CD8-positive, alpha-beta memory T cell (primary cell): ENCODE measurements around the gene FLOT1. TPM values are rescaled to one million over a fixed set of nuclear protein-coding genes. Genes with fewer than 3 reads are reported as not detected.

Experiments used
- CTCF ChIA-PET: fragments of 350-600 bp; sonication (Branson Sonifier 250); formaldehyde crosslinking; loops from one replicate; lab custom pipeline; 2021; ENCODE audit warnings: antibody characterized with exemption; lab: Charles Lee
- POLR2A ChIA-PET: fragments of 350-600 bp; sonication (Branson Sonifier 250); formaldehyde crosslinking; loops from one replicate; lab custom pipeline; 2021; ENCODE audit warnings: antibody characterized with exemption; lab: Charles Lee
- DNase-seq, 5 donors: peaks; one replicate each; pipeline versions ENCODE4 v3.0.0 to v3.0.0-alpha.2; 2020 to 2022; ENCODE audit warnings: mixed read lengths in 1 of 5
- H3K27ac ChIP-seq: one replicate; pipeline ENCODE4 v1.7.0; 2013; ENCODE audit warnings: low read depth, mild to moderate bottlenecking, low read length, moderate library complexity
- H3K27me3 ChIP-seq: 2 replicates; pipeline ENCODE4 v1.7.0; 2013; ENCODE audit warnings: low read length, mild to moderate bottlenecking; ENCODE audit not compliant: insufficient read depth, poor library complexity, severe bottlenecking
- H3K36me3 ChIP-seq: 2 replicates; pipeline ENCODE4 v1.7.0; 2013; ENCODE audit warnings: mild to moderate bottlenecking, low read length, moderate library complexity; ENCODE audit not compliant: insufficient read depth
- H3K4me1 ChIP-seq: 2 replicates; pipeline ENCODE4 v1.7.0; 2013; ENCODE audit warnings: mild to moderate bottlenecking, low read length, moderate library complexity; ENCODE audit not compliant: insufficient read depth
- H3K4me3 ChIP-seq: 2 replicates; pipeline ENCODE4 v1.7.0; 2013; ENCODE audit warnings: mild to moderate bottlenecking, low read length
- H3K9me3 ChIP-seq: 2 replicates; pipeline ENCODE4 v1.7.0; 2013; ENCODE audit warnings: mild to moderate bottlenecking, low read length
- H3K27ac Mint-ChIP-seq, 8 donors: one replicate each; pipeline ENCODE4 v1.8.0; 2020 to 2021; ENCODE audit warnings: mixed read lengths in 8 of 8, mild to moderate bottlenecking in 6 of 8, inconsistent platforms in 3 of 8, moderate library complexity in 3 of 8
- H3K27me3 Mint-ChIP-seq, 2 donors: one replicate each; pipeline ENCODE4 v1.8.0; 2020 to 2021; ENCODE audit warnings: mixed read lengths in 2 of 2, mild to moderate bottlenecking in 1 of 2, moderate library complexity in 1 of 2
- H3K36me3 Mint-ChIP-seq, 3 donors: one replicate each; pipeline ENCODE4 v1.8.0; 2020 to 2021; ENCODE audit warnings: mixed read lengths in 3 of 3, inconsistent platforms in 1 of 3, mild to moderate bottlenecking in 1 of 3
- H3K4me1 Mint-ChIP-seq, 3 donors: one replicate each; pipeline ENCODE4 v1.8.0; 2020 to 2021; ENCODE audit warnings: mixed read lengths in 3 of 3, inconsistent platforms in 1 of 3, mild to moderate bottlenecking in 1 of 3
- H3K4me3 Mint-ChIP-seq, 7 donors: one replicate each; pipeline ENCODE4 v1.8.0; 2020 to 2021; ENCODE audit warnings: mixed read lengths in 7 of 7, mild to moderate bottlenecking in 6 of 7, moderate library complexity in 4 of 7, inconsistent platforms in 2 of 7
- H3K9me3 Mint-ChIP-seq, 5 donors: one replicate each; pipeline ENCODE4 v1.8.0; 2020 to 2022; ENCODE audit warnings: mixed read lengths in 5 of 5, mild to moderate bottlenecking in 3 of 5, moderate library complexity in 2 of 5, inconsistent platforms in 1 of 5
- polyA plus RNA-seq: library from polyadenylated mRNA; unstranded; fragments of 300-500 nt; fragmentation: Illumina TruSeq; gene quantifications from one replicate; pipeline ENCODE4 v1.2.3, GENCODE V29; 2021
- total RNA-seq, 2 experiments: library from RNA; stranded (reverse); gene quantifications; one replicate each; pipeline ENCODE4 v1.2.3, GENCODE V29; 2021

The FLOT1 gene
- total and polyA plus RNA-seq, 3 experiments from 2014 or later = 104 to 155 (median 154) TPM

- Mint-ChIP-seq H3K27me3 (no peaks in the 10 kb centered on the region), H3K36me3 (peaks cover 3 to 39% (median 5%) of the 10 kb centered on the region in 3 donors), H3K4me3 (peak overlapping the region; percentile 95 to 100 (median 99)), H3K9me3 (no peaks in the 10 kb centered on the region), H3K27ac (peak overlapping the region; percentile 84 to 99 (median 94)), H3K4me1 (peaks cover 40 to 54% (median 40%) of the 10 kb centered on the region in 3 donors)
- ChIA-PET POLR2A (interaction anchor here (1.2 to 1.5 kb wide), 3 partner anchors 9 to 33 kb away, joined by 4 to 10 read pairs (median 5); partner anchors contain the start of gene MDC1), CTCF (interaction anchor here (1.0 to 3.1 kb wide), 6 partner anchors 9 to 43 kb away, joined by 3 to 23 read pairs (median 4); partner anchors contain the start of gene MDC1)
- Histone ChIP-seq H3K27me3 (no peaks in the 10 kb centered on the region), H3K9me3 (no peaks in the 10 kb centered on the region), H3K4me3 (peak overlapping the region; percentile 92), H3K27ac (peak overlapping the region; percentile 90), H3K36me3 (no peaks in the 10 kb centered on the region), H3K4me1 (peaks cover 37% of the 10 kb centered on the region)
- DNase-seq = no peak
Measured at GRCh38 chr6:30687659-30688431, 54.6 kb downstream of the FLOT1 start.

- ChIA-PET POLR2A (interaction anchor here (1.2 to 1.5 kb wide), 3 partner anchors 8 to 34 kb away, joined by 4 to 10 read pairs (median 5); partner anchors contain the start of gene MDC1), CTCF (interaction anchor here (1.0 to 3.1 kb wide), 6 partner anchors 8 to 44 kb away, joined by 3 to 23 read pairs (median 4); partner anchors contain the start of gene MDC1)
- Mint-ChIP-seq H3K9me3 (no peaks in the 10 kb centered on the region), H3K36me3 (peaks cover 3 to 47% (median 8%) of the 10 kb centered on the region in 3 donors), H3K27ac (peak overlapping the region; percentile 91 to 99 (median 95)), H3K4me3 (peak overlapping the region; percentile 95 to 100 (median 99)), H3K4me1 (peaks cover 41 to 59% (median 43%) of the 10 kb centered on the region in 3 donors), H3K27me3 (no peaks in the 10 kb centered on the region)
- no peaks in the 10 kb centered on the region for H3K9me3 ChIP-seq
- no peaks in the 10 kb centered on the region for H3K36me3 ChIP-seq
- peak overlapping the region; percentile 92 for H3K4me3 ChIP-seq
- DNase-seq = peak; percentile 48 to 83 (median 72)
- no peaks in the 10 kb centered on the region for H3K27me3 ChIP-seq
- peak overlapping the region; percentile 90 for H3K27ac ChIP-seq
- H3K4me1 ChIP-seq = peaks cover 38% of the 10 kb centered on the region
Measured at GRCh38 chr6:30686908-30687658, 55.4 kb downstream of the FLOT1 start.

GRCh38 chr6:30686009-30686907 is 56.2 kb downstream of the FLOT1 start, which contains the start of gene PPP1R18:
Gene PPP1R18 (minus strand): TSS chr6:30686645. CDS start chr6:30686018, 627 bp downstream.
- no peaks in the 10 kb centered on the region for H3K36me3 ChIP-seq
- Mint-ChIP-seq H3K9me3 (no peaks in the 10 kb centered on the region), H3K36me3 (peaks cover 3 to 52% (median 11%) of the 10 kb centered on the region in 3 donors), H3K27ac (peak within 1 kb of the TSS; percentile 91 to 100 (median 96)), H3K4me3 (peak within 1 kb of the TSS; percentile 95 to 100 (median 99)), H3K4me1 (peaks cover 45 to 61% (median 45%) of the 10 kb centered on the region in 3 donors), H3K27me3 (no peaks in the 10 kb centered on the region)
- CTCF ChIA-PET = interaction anchor here (1.2 to 17.6 kb wide), 3 partner anchors 21 to 145 kb away, joined by 4 to 697 read pairs (median 5); partner anchors contain the start of genes MDC1 and TUBB
- POLR2A ChIA-PET = interaction anchor here (8.1 kb wide), 1 partner anchor 35 kb away, joined by 142 read pairs; the partner anchor contains the start of gene TUBB
- H3K9me3 ChIP-seq = no peaks in the 10 kb centered on the region
- peak within 1 kb of the TSS; percentile 90 for H3K27ac ChIP-seq
- peak; percentile 62 to 86 (median 79) for DNase-seq
- peak within 1 kb of the TSS; percentile 92 for H3K4me3 ChIP-seq
- no peaks in the 10 kb centered on the region for H3K27me3 ChIP-seq
- H3K4me1 ChIP-seq = peaks cover 43% of the 10 kb centered on the region

GRCh38 chr6:30685157-30686008 is 57.1 kb downstream of the FLOT1 start:
- POLR2A ChIA-PET = interaction anchor here (0.6 to 8.1 kb wide), 5 partner anchors 32 to 193 kb away, joined by 3 to 142 read pairs (median 6); partner anchors contain the start of genes MDC1 and TUBB
- DNase-seq = peak in 1 of 5 donors; percentile 27

GRCh38 chr6:30684386-30685156 is 57.9 kb downstream of the FLOT1 start:
- peak; percentile 25 to 73 (median 37) for DNase-seq
- peaks cover 8% of the 10 kb centered on the region for H3K36me3 ChIP-seq
- H3K4me3 Mint-ChIP-seq = peak overlapping the region; percentile 95 to 100 (median 99)
- ChIA-PET POLR2A (interaction anchor here (0.5 to 8.1 kb wide), 7 partner anchors 33 to 1150 kb away, joined by 3 to 142 read pairs (median 4); partner anchors contain the start of genes MDC1 and TUBB), CTCF (interaction anchor here (1.2 to 17.6 kb wide), 3 partner anchors 19 to 143 kb away, joined by 4 to 697 read pairs (median 5); partner anchors contain the start of genes MDC1 and TUBB)
- peaks cover 44 to 60% (median 45%) of the 10 kb centered on the region in 3 donors for H3K4me1 Mint-ChIP-seq
- peaks cover 6 to 64% (median 15%) of the 10 kb centered on the region in 3 donors for H3K36me3 Mint-ChIP-seq
- H3K9me3 ChIP-seq = no peaks in the 10 kb centered on the region
- H3K27ac Mint-ChIP-seq = peak overlapping the region; percentile 96 to 100 (median 99)
- no peaks in the 10 kb centered on the region for H3K27me3 ChIP-seq
- H3K9me3 Mint-ChIP-seq = no peaks in the 10 kb centered on the region
- H3K27me3 Mint-ChIP-seq = no peaks in the 10 kb centered on the region
- H3K4me3 ChIP-seq = peak overlapping the region; percentile 92
- peak overlapping the region; percentile 90 for H3K27ac ChIP-seq
- H3K4me1 ChIP-seq = peaks cover 46% of the 10 kb centered on the region

More at GRCh38 chr6:30685157-30686008, 57.1 kb downstream of the FLOT1 start:
- Histone ChIP-seq H3K27ac (peak overlapping the region; percentile 90), H3K9me3 (no peaks in the 10 kb centered on the region), H3K36me3 (peaks cover under 1% of the 10 kb centered on the region), H3K27me3 (no peaks in the 10 kb centered on the region), H3K4me3 (peak overlapping the region; percentile 92), H3K4me1 (peaks cover 46% of the 10 kb centered on the region)
- H3K9me3 Mint-ChIP-seq = no peaks in the 10 kb centered on the region
- H3K4me1 Mint-ChIP-seq = peaks cover 44 to 60% (median 45%) of the 10 kb centered on the region in 3 donors
- H3K27ac Mint-ChIP-seq = peak overlapping the region; percentile 91 to 100 (median 96)
- peaks cover 6 to 57% (median 15%) of the 10 kb centered on the region in 3 donors for H3K36me3 Mint-ChIP-seq
- H3K4me3 Mint-ChIP-seq = peak overlapping the region; percentile 95 to 100 (median 99)
- CTCF ChIA-PET = interaction anchor here (1.2 to 17.6 kb wide), 3 partner anchors 20 to 144 kb away, joined by 4 to 697 read pairs (median 5); partner anchors contain the start of genes MDC1 and TUBB
- H3K27me3 Mint-ChIP-seq = no peaks in the 10 kb centered on the region
